ENCODE results near the gene HNRNPR. TPM values are rescaled to one million over a fixed set of nuclear protein-coding genes. Genes with fewer than 3 reads are reported as not detected.
A peak's percentile ranks its signal among the peaks of the same experiment; 100 is the strongest.

HNRNPR gene
- total RNA-seq, 2 donors from 2014 or later: 187 to 210 TPM

- no peak overlapping the region for H3K4me3 ChIP-seq (ENCODE audit: low read length)
- peaks cover 35% of the 10 kb centered on the region for H3K9me3 ChIP-seq (ENCODE audit: control insufficient read depth, low read length)
- DNase-seq: no peak
- no peaks in the 10 kb centered on the region for H3K4me1 ChIP-seq (ENCODE audit: control insufficient read depth, insufficient read depth, low read length)
- H3K27me3 ChIP-seq (ENCODE audit: control insufficient read depth, insufficient read depth, low read length, poor library complexity, severe bottlenecking): peaks cover 57% of the 10 kb centered on the region
- H3K27ac ChIP-seq (ENCODE audit: low read depth, low read length): no peak overlapping the region
- Mint-ChIP-seq H3K4me1 (no peaks in the 10 kb centered on the region), H3K36me3 (ENCODE audit: low read depth) (peaks cover 35% of the 10 kb centered on the region), H3K27me3 (ENCODE audit: insufficient read depth) (peaks cover 99% of the 10 kb centered on the region), H3K27ac (no peak overlapping the region), H3K9me3 (peaks cover 41% of the 10 kb centered on the region), H3K4me3 (no peak overlapping the region)
- H3K9ac ChIP-seq (ENCODE audit: extremely low read depth, low read length, poor library complexity, severe bottlenecking): no peak overlapping the region
- 11 to 18% methylated on average over 3 of the region's 3 CpGs for WGBS, 2 experiments (ENCODE audit: insufficient coverage in 1 of 2, insufficient read length in 1 of 2)
- H3K36me3 ChIP-seq (ENCODE audit: control insufficient read depth, insufficient read depth, low read length): peaks cover 30% of the 10 kb centered on the region
- no peak for TF ChIP-seq CTCF (conservative IDR thresholded peaks at IDR 0.05)
Measured at GRCh38 chr1:23357138-23357908, 13.2 kb upstream of the HNRNPR start.

GRCh38 chr1:23356471-23357137, 12.5 kb upstream of the HNRNPR start:
- Histone ChIP-seq H3K36me3 (ENCODE audit: control insufficient read depth, insufficient read depth, low read length) (peaks cover 23% of the 10 kb centered on the region), H3K9ac (ENCODE audit: extremely low read depth, low read length, poor library complexity, severe bottlenecking) (no peak overlapping the region), H3K4me3 (ENCODE audit: low read length) (no peak overlapping the region), H3K27me3 (ENCODE audit: control insufficient read depth, insufficient read depth, low read length, poor library complexity, severe bottlenecking) (peaks cover 64% of the 10 kb centered on the region), H3K4me1 (ENCODE audit: control insufficient read depth, insufficient read depth, low read length) (no peaks in the 10 kb centered on the region), H3K27ac (ENCODE audit: low read depth, low read length) (peak overlapping the region; percentile 47), H3K9me3 (ENCODE audit: control insufficient read depth, low read length) (peaks cover 28% of the 10 kb centered on the region)
- Mint-ChIP-seq H3K4me3 (no peak overlapping the region), H3K27ac (no peak overlapping the region), H3K36me3 (ENCODE audit: low read depth) (peaks cover 28% of the 10 kb centered on the region), H3K4me1 (no peaks in the 10 kb centered on the region), H3K27me3 (ENCODE audit: insufficient read depth) (peaks cover 99% of the 10 kb centered on the region), H3K9me3 (peaks cover 34% of the 10 kb centered on the region)
- 78 to 87% methylated on average over 8 of the region's 8 CpGs for WGBS, 2 experiments (ENCODE audit: insufficient coverage in 1 of 2, insufficient read length in 1 of 2)
- no peak for TF ChIP-seq CTCF (conservative IDR thresholded peaks at IDR 0.05)
- DNase-seq: no peak

- Histone ChIP-seq H3K4me3 (ENCODE audit: low read length) (no peak overlapping the region), H3K4me1 (ENCODE audit: control insufficient read depth, insufficient read depth, low read length) (no peaks in the 10 kb centered on the region), H3K9ac (ENCODE audit: extremely low read depth, low read length, poor library complexity, severe bottlenecking) (no peak overlapping the region), H3K36me3 (ENCODE audit: control insufficient read depth, insufficient read depth, low read length) (no peaks in the 10 kb centered on the region), H3K27me3 (ENCODE audit: control insufficient read depth, insufficient read depth, low read length, poor library complexity, severe bottlenecking) (peaks cover 88% of the 10 kb centered on the region), H3K9me3 (ENCODE audit: control insufficient read depth, low read length) (peaks cover 4% of the 10 kb centered on the region), H3K27ac (ENCODE audit: low read depth, low read length) (no peak overlapping the region)
- Mint-ChIP-seq H3K27me3 (ENCODE audit: insufficient read depth) (peaks cover 100% of the 10 kb centered on the region), H3K4me3 (no peak overlapping the region), H3K27ac (no peak overlapping the region), H3K9me3 (peaks cover 10% of the 10 kb centered on the region), H3K36me3 (ENCODE audit: low read depth) (peaks cover 5% of the 10 kb centered on the region), H3K4me1 (no peaks in the 10 kb centered on the region)
- WGBS, 2 experiments (ENCODE audit: insufficient coverage in 1 of 2, insufficient read length in 1 of 2): 56 to 79% methylated on average over 3 of the region's 3 CpGs
- DNase-seq: no peak
- TF ChIP-seq CTCF (conservative IDR thresholded peaks at IDR 0.05): peak; percentile 55
Measured at GRCh38 chr1:23354245-23354644, 10.2 kb upstream of the HNRNPR start.

Data from endodermal cell (in vitro differentiated cells).